Upper lobe of left lung (tissue), 4 donors: ENCODE measurements around the gene RNF44.

Experiments
- EP300 ChIP-seq, 4 donors: sonication (generic); formaldehyde crosslinking; IDR thresholded peaks; one replicate each; pipeline ENCODE4 v1.5.1; 2017; ENCODE audit warnings: antibody characterized with exemption in 4 of 4, control low read depth in 2 of 4
- POLR2A ChIP-seq, 4 donors: fragments of 450-650 bp; IDR thresholded peaks; one replicate each; pipeline ENCODE4 v1.5.1; 2016 to 2017; ENCODE audit warnings: antibody characterized with exemption in 4 of 4, mild to moderate bottlenecking in 2 of 4
- POLR2AphosphoS5 ChIP-seq, 2 donors: sonication (generic); formaldehyde crosslinking; IDR thresholded peaks; one replicate each; pipeline ENCODE4 v1.5.1; 2017; ENCODE audit warnings: antibody characterized with exemption in 2 of 2
- TF ChIP-seq, protein P1 (sequence below), 6 experiments: fragments of 450-650 bp in 4 of 6; fragments of 200-600 bp in 2 of 6; sonication (generic) in 2 of 6; IDR thresholded peaks; one replicate each; pipeline ENCODE4 v1.5.1; 2016 to 2019; ENCODE audit warnings: antibody characterized with exemption in 6 of 6

DNA sequence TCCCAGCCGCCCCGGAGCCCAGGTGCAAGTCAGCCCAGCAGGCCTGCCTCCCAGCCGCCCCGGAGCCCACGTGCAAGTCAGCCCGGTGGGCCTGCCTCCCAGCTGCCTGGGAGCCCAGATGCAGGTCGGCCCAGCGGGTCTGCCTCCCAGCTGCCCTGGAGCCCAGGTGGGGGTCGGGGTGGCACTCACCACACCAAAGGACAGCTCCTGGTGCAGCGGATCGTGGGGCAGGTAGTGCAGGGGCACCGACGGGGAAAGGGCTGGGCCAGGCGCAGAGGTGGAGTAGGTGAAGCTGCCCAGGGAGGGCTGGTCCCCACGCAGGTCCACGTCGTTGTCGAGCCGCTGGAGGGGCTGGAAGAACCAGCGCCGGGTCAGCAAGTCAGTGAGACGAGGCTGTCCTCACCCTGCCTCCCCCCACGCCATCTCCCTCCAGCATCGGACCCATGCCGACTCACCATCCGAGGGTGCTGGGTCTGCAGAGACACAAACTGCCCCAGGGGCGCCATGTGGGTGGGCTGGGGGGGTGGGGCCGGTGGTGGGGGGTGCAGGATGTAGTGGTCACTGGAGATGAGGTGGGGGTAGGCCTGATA, 6.7 kb downstream of the RNF44 start:
- TF ChIP-seq, protein P1, sequence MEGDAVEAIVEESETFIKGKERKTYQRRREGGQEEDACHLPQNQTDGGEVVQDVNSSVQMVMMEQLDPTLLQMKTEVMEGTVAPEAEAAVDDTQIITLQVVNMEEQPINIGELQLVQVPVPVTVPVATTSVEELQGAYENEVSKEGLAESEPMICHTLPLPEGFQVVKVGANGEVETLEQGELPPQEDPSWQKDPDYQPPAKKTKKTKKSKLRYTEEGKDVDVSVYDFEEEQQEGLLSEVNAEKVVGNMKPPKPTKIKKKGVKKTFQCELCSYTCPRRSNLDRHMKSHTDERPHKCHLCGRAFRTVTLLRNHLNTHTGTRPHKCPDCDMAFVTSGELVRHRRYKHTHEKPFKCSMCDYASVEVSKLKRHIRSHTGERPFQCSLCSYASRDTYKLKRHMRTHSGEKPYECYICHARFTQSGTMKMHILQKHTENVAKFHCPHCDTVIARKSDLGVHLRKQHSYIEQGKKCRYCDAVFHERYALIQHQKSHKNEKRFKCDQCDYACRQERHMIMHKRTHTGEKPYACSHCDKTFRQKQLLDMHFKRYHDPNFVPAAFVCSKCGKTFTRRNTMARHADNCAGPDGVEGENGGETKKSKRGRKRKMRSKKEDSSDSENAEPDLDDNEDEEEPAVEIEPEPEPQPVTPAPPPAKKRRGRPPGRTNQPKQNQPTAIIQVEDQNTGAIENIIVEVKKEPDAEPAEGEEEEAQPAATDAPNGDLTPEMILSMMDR (IDR thresholded peaks at IDR 0.05), result no peak
- no peak for TF ChIP-seq POLR2A (IDR thresholded peaks at IDR 0.05)
- TF ChIP-seq EP300 (IDR thresholded peaks at IDR 0.05), result no peak
- TF ChIP-seq POLR2AphosphoS5 (IDR thresholded peaks at IDR 0.05), result no peak
